Right renal cortex interstitium (tissue), 3 donors: ENCODE data around the gene DCLK3. TPM values are rescaled to one million over a fixed set of nuclear protein-coding genes. Genes with fewer than 3 reads are reported as not detected.

Experiments
- DNase-seq, 3 donors: peaks; one replicate each; pipeline ENCODE4 v3.0.0-alpha.2; 2013; ENCODE audit warnings: low read depth in 3 of 3, low spot score in 2 of 3
- polyA plus RNA-seq, 3 donors: library from polyadenylated mRNA; unstranded; fragments of 120-200 nt; gene quantifications; one replicate each; pipeline ENCODE4 v1.2.1, GENCODE V29; 2013; ENCODE audit not compliant: insufficient read length in 3 of 3

Gene DCLK3
- polyA plus RNA-seq, 3 donors: 0.89 to 1.3 (median 0.96) TPM

DNA sequence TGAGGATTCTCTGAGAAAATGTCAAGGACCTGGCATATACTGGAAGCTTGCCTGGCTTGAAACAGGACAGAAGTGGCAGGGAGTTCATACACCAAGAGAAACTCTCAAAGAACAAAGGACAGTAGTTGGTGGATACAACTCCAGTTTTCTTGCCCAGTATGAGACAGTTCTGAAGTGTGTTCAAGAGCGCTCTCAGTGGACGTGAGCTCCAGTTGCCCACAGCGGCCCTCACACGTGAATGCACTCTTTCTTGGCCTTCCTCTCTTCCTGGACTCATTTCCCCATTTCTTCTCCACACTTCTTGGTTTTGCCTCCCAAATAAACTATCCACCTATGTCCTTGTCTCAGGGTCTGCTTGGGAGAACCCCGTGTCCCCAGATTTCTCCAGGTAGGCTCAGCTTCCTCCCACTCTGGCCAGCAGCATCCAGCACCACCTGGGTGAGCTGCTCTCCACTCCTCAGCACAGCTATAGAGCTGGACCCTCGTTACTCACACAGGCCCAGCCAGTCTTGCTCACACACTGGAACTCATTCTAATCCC is 54.5 kb downstream of the DCLK3 start:
- DNase-seq: no peak

DNA sequence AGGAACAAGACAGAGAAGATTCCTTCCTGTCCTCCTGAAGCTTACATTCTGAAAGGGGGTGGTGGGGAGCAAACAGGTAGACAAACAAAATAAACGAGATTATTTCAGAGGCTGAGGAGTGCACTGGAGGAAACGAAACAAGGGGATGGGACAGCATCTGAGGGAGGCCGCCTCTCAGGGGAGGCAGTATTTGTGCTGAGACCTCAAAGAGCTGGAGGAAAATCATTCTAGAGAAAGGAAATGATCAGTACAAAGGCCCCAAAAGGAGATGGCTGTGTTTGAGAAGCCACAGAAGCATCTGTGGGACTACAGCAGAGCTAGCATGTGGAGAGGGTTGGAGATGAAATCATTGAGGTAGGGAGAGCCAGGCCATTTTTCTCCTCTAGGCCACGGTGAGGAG is 55.1 kb downstream of the DCLK3 start:
- no peak for DNase-seq

DNA sequence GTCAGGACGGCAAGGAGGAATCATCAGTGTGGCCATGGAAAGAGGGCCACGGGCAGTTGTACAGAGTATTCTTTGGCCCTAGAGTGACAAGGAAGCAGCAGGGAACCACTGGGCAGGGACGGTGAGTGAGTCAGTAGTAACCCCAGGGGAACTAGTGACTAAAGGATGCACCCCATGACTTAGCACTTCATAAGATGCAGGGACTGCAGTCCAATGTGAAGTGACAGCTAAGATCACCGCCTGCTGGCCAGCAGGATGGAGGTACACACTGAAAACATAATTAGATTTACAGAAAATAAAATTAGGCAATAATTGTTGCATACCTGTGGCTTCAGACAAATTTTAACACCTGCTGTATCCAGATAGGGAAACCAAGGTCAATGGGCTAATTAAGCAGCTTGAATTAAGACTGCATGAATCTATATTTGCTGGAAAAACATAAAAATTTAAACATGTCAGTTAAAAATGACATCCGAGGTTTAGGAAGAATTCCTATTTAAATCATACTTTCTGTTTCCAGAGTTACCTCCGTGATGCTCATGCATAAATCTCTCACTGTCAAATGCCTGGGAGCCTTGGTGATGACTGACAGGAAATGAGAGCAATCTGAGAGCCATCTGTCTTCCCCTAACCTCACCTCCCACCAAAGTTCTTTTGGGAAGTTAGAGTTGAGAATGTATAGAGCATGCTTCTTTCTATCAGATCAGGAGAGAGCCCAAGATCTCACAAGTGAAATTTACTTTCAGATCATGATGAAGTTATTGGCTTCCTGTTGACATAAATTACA is 56.5 kb downstream of the DCLK3 start:
- DNase-seq: no peak

DNA sequence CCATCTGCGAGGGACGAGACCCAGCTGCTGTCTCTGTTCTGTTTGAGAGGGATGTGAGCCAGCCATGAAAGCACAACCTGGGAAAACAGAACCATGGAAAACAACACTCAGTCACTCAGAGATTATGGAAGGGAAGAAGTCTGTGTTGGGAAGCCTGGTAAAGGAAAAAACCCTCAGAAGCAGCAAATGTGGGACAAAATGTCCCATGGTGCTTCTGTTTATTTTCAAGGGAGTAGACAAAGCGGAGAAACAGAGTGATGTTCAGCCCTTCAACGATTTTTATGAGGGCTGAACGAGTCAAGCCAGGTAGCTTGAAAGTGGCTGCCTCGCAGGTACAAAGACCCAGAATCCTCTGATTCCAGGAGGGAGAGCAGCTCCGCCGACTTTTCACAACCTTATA is 59.3 kb downstream of the DCLK3 start:
- DNase-seq: no peak

DNA sequence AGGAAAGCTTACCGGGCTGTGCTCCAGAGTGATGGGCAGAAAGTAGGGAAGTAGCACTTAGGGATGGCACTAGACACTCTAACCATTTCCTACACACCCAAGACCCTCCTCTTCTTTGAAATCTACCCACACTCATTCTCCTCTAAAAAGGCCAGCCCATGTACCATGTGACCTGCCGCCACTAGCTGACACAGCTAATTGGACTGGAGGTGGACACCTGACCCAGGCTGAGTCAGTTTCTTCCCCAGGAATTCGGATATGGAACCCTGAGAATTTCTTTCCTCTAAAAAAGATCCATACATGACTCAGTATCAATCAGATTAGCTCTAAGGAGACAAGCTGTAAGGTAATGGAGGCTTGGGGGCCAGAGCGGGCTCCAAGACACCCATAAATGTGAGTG is 60.1 kb downstream of the DCLK3 start:
- DNase-seq: no peak

DNA sequence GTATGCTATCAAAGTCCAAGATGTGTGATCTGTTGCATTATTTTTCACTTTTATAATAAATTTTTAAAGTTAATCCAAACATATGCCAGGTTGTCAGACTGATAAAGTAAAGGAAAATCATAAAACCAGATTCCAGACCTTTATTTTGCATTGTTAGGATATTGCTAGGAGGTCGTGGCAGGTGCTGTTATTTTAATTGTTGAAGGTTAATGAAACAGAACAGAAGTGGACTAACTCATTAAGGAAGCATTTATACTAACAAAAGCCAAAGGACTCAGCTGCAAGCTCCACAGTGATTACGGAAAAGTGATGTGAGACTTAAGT is 63.1 kb downstream of the DCLK3 start:
- no peak for DNase-seq

DNA sequence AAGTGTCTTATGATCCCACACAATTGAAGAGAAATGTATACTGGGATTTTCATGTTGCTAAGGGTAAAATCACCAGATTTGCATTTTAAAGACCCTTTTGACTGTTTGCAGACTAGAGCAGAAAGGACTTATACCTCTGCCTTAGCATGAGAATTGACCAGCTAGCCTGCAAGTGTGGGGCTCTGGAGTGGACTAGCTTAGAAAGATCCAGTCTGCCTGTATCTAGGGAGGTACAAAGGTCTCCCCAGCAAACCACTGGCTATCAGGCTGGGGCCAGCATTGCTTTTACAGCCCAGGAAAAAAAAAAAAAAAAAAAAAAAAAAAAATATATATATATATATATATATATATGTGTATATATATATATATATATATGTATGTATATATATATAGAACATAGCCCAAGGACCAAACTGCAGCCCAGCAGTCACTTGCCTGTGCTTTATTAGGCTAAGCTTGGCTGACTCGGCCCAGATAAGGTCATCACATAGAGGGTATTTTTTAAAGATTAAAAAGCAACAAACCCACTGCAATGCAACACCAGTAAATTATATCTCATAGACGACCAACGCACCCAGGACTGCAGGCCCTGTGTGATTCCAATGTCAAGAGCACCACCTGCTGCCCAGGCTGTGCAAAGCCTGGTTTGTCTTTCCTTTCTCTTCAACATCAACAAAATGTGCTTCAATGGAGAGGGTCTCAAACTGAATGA is 63.7 kb downstream of the DCLK3 start:
- peak; percentile 29 to 53 (median 47) for DNase-seq

DNA sequence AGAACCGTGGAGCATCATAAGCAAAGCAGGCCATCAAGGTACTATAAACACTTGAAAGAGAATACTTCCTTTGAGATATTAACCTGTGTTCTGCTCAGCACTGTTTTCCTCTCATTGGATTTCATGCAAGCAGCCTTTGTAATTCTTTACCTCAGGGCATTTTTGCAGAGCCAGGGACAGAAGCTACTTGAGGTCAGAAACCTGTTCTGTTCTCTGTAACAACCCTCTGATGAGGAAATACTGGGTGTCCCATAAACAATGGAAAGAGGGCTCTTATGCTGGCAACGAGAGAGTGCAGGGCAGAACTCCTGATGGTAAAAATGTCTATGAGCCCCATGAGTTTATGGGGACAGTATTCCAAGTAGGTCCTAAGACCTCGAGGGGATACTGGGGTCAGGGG is 66.0 kb downstream of the DCLK3 start:
- DNase-seq: no peak

DNA sequence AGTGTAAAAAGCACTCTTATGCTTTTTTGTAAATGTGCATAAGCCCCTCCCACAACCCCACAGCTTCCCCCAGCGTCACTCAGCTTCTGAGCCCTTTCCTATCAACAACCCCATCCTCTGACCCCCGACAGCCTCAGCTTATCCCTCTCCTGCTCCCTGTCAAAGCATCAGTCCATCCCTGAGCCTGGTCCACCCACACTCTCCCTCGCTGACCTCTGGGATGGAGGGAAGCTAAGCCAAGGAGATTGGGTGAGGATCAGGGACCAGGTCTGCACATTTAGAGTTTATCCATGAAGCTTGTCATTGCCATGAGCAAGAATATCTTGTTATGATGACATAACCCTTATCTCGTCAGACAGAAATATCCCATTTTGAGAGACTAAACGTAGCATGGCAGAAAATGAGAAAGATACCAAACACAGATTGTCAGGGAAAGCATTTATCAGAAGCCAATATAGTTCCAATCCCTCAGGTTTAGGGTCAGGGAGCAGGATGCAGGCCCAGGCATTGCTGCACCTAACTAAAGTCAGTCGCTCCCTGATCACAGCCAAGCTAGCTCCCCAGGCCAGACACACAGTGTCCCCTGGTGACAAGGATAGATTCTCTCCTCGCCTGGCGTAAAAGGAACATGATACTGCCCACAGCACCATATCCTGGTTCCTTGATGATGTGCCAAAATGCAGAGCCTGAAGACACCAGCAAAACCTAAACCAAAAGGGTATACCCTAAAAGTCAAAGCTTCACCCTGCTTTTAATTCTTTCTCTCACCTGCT is 66.9 kb downstream of the DCLK3 start:
- no peak for DNase-seq

DNA sequence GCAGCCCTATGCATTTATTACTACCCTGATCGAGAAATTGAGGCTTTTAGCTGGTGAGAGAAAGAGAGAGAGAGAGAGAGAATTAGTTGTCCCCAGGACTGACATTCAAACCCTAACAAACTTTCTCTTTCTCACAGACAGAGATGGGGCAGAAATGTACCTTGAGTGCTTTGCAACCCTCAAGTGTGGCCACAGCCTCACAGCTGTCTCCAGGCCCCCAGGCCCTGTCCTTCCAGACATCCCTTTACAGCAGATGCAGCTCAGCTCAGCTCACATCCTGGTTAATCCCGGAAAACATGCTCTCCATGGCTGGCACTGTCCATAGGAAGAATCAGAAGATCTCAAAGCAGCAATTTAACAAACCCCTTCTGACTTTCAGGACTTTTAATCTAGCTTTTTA is 67.6 kb downstream of the DCLK3 start:
- DNase-seq: no peak

DNA sequence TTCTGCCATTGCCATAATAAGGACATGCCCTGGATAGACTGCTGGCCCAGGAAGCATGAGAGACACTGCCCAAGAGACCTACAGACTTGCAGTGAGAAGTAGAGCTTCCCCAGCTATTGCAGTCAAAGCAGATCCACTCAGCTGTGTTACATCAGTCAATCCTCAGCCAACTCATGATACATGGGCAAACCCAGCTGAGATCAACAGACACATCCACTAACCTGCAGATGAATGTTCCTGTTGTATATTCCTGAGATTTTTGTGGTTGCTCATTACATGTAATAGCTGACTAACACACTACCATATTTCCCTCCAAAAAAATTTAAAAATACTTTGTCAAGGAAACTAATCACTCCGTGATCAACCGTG is 68.6 kb downstream of the DCLK3 start:
- DNase-seq: no peak

DNA sequence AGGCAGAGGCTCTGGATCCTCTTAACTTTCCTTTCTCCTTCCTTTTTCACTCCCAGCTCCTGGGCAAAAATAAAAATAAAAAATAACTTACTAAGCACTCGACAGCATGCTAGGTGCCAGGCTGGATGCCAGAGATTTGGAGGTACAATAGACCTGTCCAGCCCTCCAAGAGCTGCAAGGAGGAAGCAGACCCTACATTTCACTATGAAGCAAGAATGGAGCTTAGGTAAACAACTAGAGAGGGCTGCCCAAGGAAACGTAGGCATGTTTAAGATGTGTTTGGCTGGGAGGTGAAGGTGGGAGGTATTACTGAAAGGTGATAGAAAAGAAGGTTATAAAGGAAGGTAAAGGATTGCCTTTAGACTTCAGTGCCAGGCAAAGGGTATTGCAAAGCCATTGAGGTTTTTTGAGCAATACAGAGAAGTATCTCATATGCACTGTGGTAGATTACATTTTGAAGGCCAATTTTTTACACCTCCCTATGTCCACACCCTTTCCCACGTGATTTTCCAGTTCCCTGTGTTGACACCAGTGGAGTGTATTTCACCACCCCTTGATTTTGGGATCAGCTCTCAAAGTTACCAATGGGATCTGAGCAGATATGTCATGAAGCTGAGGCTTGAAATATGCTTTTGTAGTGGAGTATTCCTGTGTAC is 69.1 kb downstream of the DCLK3 start:
- DNase-seq: no peak

DNA sequence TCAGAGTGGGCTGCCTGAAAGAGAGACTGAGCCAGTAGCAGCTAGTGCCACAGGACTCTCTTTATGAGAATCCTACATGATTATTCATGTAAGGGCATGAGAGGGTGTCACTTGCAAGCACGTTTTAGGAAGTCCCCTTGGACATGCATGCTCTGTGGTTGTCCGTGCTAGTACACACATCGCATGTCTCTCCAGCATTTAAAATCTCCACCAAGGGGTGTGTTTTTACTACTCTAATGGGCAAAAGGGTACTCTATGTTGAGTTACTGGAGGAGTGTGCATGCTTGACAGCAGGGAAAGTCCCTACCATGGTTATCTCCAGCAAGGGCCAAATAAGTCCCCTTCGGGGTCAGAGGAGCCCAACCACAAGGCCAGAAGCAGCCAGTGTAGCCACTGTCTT is 70.7 kb downstream of the DCLK3 start:
- no peak for DNase-seq

DNA sequence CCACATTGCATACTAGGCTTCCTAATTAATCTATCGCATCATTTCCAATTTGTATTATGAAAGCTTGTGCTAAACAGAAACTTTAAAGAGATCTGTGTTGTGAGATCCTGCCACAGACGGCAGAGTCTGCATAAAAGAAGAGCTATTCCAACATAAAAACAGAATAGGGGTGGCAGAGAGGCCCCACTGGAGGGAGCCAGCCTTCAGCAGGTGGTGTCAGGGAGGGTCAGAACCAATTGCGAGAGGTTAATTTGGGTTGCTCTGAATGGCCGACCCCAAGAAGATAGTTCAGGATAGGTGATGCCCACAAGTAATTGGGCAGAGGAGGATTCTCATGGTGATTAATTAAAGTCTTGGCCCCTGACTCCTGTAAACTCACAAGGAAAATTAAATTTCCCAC is 74.8 kb downstream of the DCLK3 start:
- DNase-seq: no peak

DNA sequence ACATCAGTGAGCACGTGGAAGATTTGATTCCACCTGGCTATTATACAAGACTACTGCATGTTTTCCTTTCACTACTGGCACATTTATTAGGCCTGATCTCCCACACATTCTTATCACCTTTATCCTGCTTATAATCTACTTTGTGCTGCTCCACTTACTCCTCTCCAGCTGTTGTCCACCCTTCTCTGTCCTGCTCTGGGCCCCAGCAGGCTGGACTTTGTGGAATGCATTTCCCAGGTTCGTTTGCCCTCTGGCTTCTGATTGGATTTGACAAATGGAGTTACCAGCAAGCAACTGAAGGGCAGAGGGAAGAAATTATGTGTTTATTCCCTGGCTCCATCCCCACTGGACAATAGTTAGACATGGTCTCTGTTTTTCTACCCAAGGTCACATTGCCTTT is 75.5 kb downstream of the DCLK3 start:
- no peak for DNase-seq

DNA sequence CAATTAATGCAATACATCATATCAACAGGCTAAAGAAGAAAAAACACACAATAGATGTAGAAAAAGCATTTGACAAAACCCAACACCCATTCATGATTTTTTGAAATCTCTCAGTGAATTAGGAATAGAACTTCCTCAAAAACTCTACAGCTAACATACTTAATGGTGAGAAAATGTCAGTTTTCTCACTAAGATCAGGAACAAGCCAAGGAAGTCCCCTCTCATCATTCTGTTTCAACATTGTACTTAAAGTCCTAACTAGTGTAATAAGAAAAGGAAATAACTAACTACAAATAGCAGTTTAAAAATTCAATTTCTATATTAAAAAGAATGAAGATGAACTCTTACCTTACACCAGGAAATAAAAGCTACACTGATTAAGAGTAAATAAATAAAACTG is 77.8 kb downstream of the DCLK3 start:
- no peak for DNase-seq

DNA sequence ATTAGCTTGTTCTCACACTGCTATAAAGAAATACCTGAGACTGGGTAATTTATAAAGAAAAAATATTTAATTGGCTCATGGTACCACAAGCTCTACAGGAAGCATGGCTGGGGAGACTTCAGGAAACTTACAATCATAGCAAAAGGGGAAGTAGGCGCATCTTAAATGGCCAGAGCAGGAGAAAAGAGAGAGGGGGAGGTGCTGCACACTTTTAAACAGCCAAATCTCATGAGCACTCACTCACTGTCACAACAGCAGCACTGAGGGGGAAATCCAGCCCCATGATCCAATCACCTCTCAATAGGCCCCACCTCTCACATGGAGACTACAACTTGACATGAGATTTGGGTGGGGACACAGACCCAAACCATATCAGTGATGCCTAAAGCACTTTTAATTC is 82.5 kb downstream of the DCLK3 start:
- DNase-seq: no peak

DNA sequence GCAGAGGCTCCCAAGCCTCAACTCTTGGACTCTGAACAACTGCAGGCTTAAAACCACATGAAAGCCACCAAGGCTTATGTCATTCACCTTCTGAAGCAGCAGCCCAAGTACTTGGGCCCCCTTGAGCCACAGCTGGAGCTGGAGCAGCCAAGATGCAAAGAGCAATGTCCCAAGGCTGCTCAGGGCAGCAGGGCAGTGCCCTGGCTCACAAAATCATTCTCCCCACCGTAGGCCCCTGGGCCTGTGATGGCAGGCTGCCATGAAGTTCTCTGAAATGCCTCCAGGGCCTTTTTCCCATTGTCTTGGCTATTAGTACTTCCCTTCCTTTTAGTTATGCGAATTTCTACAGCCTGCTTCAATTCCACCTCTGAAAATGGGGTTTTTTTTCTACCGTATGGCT is 83.4 kb downstream of the DCLK3 start:
- DNase-seq: no peak

DNA sequence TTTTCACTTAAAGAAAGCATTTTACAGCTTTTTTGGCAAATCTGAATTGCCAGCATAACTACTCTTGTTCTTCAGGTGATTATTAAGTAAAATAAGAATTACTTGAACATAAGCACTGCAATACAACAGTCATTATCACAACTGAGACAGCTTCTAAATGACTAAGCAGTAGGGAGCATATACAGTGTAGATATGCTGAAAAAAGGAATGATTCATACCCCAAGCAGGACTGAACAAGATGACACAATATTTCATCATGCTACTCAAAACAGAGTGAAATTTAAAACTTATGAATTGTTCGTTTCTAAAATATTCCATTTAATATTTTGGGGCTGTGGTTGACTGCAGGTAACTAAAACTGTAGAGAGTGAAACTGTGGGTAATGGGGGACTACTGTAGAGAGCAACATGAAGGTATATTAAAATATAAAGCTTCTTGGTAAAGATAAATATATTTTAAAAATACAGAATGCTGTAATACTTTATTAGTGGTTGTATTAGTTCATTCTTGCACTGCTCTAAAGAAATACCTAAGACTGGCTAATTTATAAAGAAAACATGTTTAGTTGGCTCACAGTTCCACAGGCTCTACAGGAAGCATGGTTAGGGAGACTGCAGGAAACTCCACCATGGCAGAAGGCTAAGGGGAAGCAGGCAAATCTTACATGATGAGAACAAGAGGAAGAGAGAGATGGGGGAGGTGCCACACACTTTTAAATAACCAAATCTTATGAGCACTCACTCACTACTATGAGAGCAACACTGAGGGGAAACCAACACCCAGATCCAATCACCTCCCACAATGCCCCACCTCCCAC is 84.8 kb downstream of the DCLK3 start:
- no peak for DNase-seq
